ENCODE data around the gene PDE6B. TPM values are rescaled to one million over a fixed set of nuclear protein-coding genes. Genes with fewer than 3 reads are reported as not detected.

PDE6B gene
- total and polyA plus RNA-seq, 4 donors = 2.7 to 24.6 (median 12.0) TPM

DNA sequence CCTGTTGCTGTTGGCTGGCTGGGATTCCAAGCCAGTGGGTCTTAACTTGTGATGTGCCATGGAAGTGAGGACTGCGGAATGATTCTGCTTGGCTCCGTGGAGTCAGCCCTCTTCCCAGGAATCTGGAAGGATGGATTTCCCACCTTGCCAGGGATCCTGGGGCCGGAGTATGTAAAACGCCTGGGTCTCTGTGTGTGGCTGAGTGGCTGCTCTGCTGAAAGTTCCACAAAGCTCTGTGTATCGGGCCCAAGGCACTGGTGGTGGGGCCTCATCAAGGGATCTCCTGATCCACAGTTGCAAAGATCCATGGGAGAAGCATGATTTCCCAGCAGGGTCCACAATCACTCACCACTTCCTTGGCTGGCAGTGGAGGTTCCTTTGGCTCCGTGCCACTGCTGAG is 25.2 kb upstream of the PDE6B start:
- DNase-seq = peak in 1 of 3 donors; percentile 38
- Histone ChIP-seq H3K9ac (ENCODE audit: insufficient read depth in 1 of 2, low read length in 2 of 2) (no peak overlapping the region), H3K4me3 (no peak overlapping the region), H3K36me3 (ENCODE audit: control insufficient read depth in 4 of 4, insufficient read depth in 4 of 4, low read length in 4 of 4) (no peaks in the 10 kb centered on the region), H3K27me3 (ENCODE audit: control insufficient read depth in 3 of 3, insufficient read depth in 3 of 3, low read length in 2 of 3) (no peaks in the 10 kb centered on the region), H3K9me3 (ENCODE audit: control insufficient read depth in 4 of 4, insufficient read depth in 3 of 4, low read length in 3 of 4) (peaks cover 0 to 3% (median 0%) of the 10 kb centered on the region in 4 donors), H3K27ac (ENCODE audit: low read depth in 1 of 2, low read length in 1 of 2) (no peak overlapping the region), H3K4me1 (ENCODE audit: control insufficient read depth in 5 of 5, insufficient read depth in 5 of 5, low read length in 5 of 5) (peaks cover 0 to 4% (median 0%) of the 10 kb centered on the region in 5 donors)
- no peak for ATAC-seq (ENCODE audit: insufficient read depth, low FRiP score)
- WGBS, 2 donors = 72 to 83% methylated on average over 6 of the region's 6 CpGs
- TF ChIP-seq, protein P1, sequence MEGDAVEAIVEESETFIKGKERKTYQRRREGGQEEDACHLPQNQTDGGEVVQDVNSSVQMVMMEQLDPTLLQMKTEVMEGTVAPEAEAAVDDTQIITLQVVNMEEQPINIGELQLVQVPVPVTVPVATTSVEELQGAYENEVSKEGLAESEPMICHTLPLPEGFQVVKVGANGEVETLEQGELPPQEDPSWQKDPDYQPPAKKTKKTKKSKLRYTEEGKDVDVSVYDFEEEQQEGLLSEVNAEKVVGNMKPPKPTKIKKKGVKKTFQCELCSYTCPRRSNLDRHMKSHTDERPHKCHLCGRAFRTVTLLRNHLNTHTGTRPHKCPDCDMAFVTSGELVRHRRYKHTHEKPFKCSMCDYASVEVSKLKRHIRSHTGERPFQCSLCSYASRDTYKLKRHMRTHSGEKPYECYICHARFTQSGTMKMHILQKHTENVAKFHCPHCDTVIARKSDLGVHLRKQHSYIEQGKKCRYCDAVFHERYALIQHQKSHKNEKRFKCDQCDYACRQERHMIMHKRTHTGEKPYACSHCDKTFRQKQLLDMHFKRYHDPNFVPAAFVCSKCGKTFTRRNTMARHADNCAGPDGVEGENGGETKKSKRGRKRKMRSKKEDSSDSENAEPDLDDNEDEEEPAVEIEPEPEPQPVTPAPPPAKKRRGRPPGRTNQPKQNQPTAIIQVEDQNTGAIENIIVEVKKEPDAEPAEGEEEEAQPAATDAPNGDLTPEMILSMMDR (IDR thresholded peaks at IDR 0.05; ENCODE audit: control extremely low read depth, extremely low read depth) = no peak

- Histone ChIP-seq H3K9me3 (ENCODE audit: control insufficient read depth in 4 of 4, insufficient read depth in 3 of 4, low read length in 3 of 4) (peaks cover 0 to 3% (median 0%) of the 10 kb centered on the region in 4 donors), H3K4me3 (no peak overlapping the region), H3K27me3 (ENCODE audit: control insufficient read depth in 3 of 3, insufficient read depth in 3 of 3, low read length in 2 of 3) (no peaks in the 10 kb centered on the region), H3K36me3 (ENCODE audit: control insufficient read depth in 4 of 4, insufficient read depth in 4 of 4, low read length in 4 of 4) (no peaks in the 10 kb centered on the region), H3K9ac (ENCODE audit: insufficient read depth in 1 of 2, low read length in 2 of 2) (no peak overlapping the region), H3K27ac (ENCODE audit: low read depth in 1 of 2, low read length in 1 of 2) (no peak overlapping the region), H3K4me1 (ENCODE audit: control insufficient read depth in 5 of 5, insufficient read depth in 5 of 5, low read length in 5 of 5) (peaks cover 0 to 4% (median 0%) of the 10 kb centered on the region in 5 donors)
- 64 to 73% methylated on average over 11 of the region's 11 CpGs for WGBS, 2 donors
- ATAC-seq (ENCODE audit: insufficient read depth, low FRiP score) (no peak), DNase-seq (no peak)
- TF ChIP-seq, protein P1 (IDR thresholded peaks at IDR 0.05; ENCODE audit: control extremely low read depth, extremely low read depth) = no peak
Observed at GRCh38 chr4:600850-601515, 24.4 kb upstream of the PDE6B start.

DNA sequence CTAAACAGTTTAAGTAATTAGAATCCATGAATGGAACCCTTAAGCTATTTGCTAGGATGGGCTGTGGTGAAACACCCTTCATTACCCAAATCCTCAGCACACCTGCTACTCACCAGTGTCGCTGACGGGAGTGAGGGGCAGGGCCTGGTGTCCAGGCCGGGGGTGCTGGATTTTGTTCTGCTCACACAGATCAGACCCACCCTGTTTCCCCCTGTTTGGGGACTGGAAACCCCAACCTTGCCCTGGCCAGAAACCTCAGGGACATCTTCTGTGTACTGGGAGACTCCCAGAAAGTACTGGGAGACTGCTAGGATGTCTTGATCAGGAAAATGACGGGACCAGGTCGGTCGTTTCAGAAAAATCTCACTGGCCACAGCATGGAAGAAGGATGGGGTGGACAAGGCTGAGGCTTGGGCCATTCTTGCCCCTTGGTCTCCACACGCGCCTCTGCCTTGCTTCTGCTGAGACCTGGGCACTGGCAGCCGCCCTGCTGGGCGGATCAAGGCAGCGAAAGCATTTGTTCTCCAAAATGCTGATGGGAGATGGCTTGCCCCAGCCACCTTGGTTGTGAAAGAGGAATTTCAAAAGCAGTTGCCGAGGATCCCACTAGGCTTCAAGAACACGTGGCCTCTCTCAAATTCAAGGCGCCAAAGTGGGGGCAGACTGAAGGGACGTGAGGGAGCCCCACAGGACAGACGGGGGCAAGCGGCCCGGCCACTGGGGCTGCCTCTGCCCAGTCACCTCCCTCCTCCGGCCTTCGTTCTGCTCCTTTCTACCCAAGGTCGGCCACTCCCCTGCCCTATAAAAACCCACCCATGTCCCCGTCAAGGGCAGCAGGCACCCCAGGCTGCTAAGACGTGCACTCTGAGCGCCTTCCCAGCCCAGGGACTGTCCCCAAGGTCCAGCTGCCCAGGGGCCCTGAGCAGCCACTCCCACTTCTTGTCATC is 23.5 kb upstream of the PDE6B start:
- Histone ChIP-seq H3K9me3 (ENCODE audit: control insufficient read depth in 4 of 4, insufficient read depth in 3 of 4, low read length in 3 of 4) (peaks cover 0 to 5% (median 0%) of the 10 kb centered on the region in 4 donors), H3K9ac (ENCODE audit: insufficient read depth in 1 of 2, low read length in 2 of 2) (no peak overlapping the region), H3K4me3 (no peak overlapping the region), H3K27me3 (ENCODE audit: control insufficient read depth in 3 of 3, insufficient read depth in 3 of 3, low read length in 2 of 3) (no peaks in the 10 kb centered on the region), H3K36me3 (ENCODE audit: control insufficient read depth in 4 of 4, insufficient read depth in 4 of 4, low read length in 4 of 4) (no peaks in the 10 kb centered on the region), H3K27ac (ENCODE audit: low read depth in 1 of 2, low read length in 1 of 2) (no peak overlapping the region), H3K4me1 (ENCODE audit: control insufficient read depth in 5 of 5, insufficient read depth in 5 of 5, low read length in 5 of 5) (peaks cover 0 to 4% (median 0%) of the 10 kb centered on the region in 5 donors)
- TF ChIP-seq, protein P1 (IDR thresholded peaks at IDR 0.05; ENCODE audit: control extremely low read depth, extremely low read depth) = no peak
- ATAC-seq (ENCODE audit: insufficient read depth, low FRiP score) (no peak), DNase-seq (no peak)
- 79 to 85% methylated on average over 24 of the region's 24 CpGs for WGBS, 2 donors
